Upper lobe of left lung (tissue), 4 donors: ENCODE measurements around the gene MCOLN2.

Source experiments
- CTCF ChIP-seq, 6 experiments: fragments of 450-650 bp in 4 of 6; fragments of 200-600 bp in 2 of 6; sonication (generic) in 2 of 6; IDR thresholded peaks; one replicate each; pipeline ENCODE4 v1.5.1; 2016 to 2019; ENCODE audit warnings: antibody characterized with exemption in 6 of 6
- POLR2AphosphoS5 ChIP-seq, 2 donors: sonication (generic); formaldehyde crosslinking; IDR thresholded peaks; one replicate each; pipeline ENCODE4 v1.5.1; 2017; ENCODE audit warnings: antibody characterized with exemption in 2 of 2

DNA sequence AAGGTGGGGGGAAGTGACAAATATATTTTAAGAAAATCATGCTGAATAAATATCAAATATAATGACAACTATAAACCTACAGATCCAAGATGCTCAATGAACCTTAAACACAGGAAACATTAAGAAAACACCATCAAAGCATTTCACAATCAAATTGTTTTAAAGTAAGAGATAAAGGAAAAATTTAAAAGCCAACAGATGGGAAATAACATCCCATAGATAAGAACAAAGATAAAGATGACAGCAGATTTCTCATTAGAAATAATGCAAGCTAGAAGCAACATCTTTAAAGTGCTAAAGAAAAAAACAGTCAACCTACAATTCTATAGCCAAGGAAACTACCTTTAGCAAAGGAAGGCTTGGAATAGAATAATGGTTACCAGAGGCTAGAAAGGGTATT lies 33.6 kb upstream of the MCOLN2 start:
- no peak for TF ChIP-seq CTCF (IDR thresholded peaks at IDR 0.05)
- no peak for TF ChIP-seq POLR2AphosphoS5 (IDR thresholded peaks at IDR 0.05)
